GM21529 (cell line): ENCODE measurements around the gene KRT81.
A peak's percentile ranks its signal among the peaks of the same experiment; 100 is the strongest.
"Not testable (repeated sequence)": the region's sequence is repeated elsewhere in the genome, so short reads cannot be mapped to it uniquely, and the experiment has no call there.

Source experiments
- ATAC-seq: cut with Tn5 transposase; IDR thresholded peaks from one replicate; pipeline ENCODE4 v1.9.1; 2021; ENCODE audit not compliant: unreplicated experiment

The KRT81 gene

GRCh38 chr12:52278575-52279421 is 12.5 kb downstream of the KRT81 start:
- ATAC-seq = peak; percentile 57

DNA sequence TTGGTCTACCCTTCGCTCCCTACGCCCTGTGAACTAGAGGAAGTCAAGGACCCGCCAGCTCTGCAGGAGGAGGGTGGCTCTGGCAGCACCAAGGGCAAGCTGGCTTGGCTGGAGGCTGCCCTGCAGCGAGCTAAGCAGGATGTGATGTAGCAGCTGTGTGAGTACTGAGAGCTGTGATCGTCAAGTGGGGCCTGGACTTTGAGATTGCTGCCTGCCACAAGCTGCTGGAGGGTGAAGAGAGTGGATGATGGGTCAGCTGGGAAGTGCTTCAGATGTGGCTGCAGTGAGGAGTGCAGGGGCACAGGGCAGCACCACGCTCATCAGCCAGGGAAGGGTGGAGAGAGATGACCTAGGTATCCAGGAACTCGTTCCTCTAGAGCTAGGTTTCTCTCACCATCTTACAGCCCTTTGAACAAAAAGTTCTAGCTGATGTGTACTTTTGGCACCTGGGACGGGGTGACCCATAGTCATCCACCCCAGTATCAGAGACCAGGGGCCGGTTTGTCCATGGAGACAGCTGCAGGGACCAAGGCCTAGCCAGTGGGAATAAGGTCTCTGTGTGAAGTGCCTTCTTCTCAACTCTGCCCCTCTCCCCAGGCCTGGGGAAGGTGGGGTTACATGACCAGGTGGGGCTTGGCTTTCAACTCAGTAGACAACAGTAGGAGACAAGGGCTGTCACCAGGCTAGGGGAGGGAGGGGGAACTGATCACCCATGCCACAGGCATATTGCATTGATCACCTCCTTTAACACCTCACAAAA is 13.7 kb downstream of the KRT81 start:
- no peak for ATAC-seq

DNA sequence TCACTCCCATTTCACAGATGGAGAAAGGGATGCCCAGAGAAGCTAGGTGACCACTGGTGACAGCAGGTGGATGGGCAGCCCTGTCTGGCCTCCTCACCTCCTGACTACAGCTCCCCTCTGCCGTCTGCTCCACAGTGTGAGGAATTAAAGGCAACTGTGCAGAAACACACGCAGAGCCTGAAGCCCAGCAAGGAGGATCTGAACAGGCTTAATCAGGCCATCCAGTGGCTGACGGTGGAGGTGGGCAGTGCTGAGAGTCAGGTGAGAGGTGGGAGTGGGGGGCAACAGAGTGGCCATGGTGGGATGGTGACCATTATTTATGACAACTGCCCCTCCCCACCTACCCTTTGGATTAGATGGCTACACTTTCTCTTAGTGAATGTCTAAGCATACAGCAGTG is 15.6 kb downstream of the KRT81 start:
- no peak for ATAC-seq

DNA sequence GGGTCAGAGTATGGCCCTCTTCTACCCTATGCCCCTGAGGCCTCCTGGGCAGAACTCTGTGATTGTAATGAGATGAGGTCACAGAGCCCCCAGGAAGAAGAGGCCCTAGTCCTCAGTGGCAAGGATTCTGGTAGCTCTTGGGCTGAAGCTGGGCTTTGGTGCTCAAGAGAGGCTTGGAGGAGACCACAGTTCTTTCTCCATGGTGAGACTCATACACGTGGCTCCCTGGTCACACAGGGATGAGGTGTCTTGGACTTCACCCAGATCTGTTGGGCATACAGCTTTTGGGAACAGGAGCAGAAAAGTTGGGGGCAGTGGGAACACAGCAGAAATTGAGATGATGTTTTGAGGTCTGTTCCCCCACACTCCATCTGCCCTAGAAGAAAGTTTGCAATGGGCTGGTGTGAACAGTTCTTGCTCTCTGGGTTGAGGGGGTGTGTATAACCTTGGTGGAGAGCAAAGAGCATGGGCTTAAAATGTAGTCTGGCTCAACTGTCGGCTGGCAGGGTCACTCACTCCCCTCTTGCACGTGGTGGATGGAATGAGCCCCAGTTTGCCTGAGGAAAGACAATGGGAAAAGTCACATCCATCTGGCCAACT is 16.7 kb downstream of the KRT81 start, which contains the start of gene KRT86:
Gene KRT86 (plus strand): TSS at position 125 of the 600 bp plus-strand sequence. CDS start 27,272 bp downstream, outside the sequence.
- no peak for ATAC-seq

- ATAC-seq = no peak
Observed at GRCh38 chr12:52271158-52271557, 20.2 kb downstream of the KRT81 start.

DNA sequence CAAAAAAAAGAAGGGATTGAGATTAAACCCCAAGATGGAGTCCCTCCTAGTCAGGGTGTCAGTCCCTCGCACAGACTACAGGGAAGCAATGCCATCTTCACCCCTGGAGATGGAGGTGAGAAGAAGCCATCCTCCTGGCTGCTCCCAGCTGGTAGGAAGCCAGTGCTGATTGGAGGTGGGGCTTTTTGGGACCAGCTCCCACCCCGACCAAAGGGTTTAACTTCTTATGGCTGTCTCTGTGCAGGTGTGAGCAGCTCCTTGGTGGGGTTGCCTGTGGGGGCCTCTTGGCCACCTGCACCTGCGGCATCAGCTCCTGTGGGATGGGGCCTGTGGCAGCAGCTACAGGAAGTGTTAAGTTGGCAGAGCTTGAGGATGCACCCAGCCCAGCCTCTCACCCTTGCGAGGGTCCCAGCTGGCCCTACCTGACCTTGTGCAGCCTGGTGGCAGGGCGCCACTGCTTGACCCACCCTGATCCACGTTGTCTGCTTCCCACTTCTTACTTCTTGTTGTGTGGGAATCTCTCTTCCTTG is 20.7 kb downstream of the KRT81 start:
- no peak for ATAC-seq

DNA sequence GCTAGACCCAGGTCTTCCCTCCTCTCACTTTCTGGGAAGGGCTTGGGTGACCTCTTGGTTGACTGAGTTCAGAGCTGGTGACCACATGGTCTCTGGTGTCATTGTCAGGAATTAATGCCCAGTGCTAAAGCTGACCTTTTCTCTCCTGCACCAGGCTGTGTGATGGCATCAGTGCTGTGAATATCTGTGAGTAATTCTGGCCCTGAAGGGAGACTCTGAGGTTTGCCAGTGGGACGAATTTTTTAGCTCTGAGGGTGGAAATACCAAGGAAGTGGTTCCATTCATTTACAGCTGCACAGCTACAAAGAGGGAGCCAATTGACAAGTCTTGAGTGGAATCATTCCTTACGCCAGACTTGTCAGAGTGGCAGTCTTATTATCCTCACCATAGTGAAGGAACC is 23.1 kb downstream of the KRT81 start:
- ATAC-seq = no peak

DNA sequence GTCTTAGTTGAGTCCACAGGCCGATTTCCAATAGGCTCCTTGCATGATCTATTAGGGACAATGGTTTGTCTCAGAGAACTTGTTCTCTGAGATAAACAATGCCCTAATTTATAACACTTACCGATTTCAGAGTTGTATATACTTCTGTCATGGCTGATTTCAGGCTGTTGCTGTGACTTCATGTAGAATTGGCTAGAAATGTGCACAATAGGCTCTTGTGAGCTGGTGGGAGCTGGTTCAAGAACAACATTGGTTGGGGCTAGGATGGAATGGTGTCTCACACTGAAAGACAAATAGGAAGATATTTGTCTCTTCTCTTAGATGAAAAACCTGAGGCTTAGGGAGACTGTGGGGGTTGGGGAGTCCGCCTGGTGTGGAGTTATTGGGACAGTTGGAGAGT is 23.6 kb downstream of the KRT81 start:
- ATAC-seq = no peak

DNA sequence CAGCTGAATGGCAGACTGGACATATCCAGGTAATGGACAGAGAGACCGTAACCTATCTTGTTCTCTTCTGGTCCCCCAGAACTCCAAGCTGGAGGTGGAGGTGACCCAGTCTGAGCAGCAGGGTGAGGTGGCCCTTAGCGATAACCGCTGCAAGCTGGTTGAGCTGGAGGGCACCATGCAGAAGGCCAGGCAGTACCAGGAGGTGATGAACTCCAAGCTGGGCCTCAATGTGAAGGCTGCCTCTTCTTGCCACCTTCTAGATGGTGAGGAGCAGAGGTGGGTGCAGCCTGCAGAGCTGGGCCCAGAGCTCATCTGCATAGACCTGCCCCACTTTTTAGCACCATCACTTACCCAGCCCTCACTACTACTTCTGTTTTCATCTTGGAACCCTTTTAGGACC is 24.1 kb downstream of the KRT81 start:
- ATAC-seq = no peak

DNA sequence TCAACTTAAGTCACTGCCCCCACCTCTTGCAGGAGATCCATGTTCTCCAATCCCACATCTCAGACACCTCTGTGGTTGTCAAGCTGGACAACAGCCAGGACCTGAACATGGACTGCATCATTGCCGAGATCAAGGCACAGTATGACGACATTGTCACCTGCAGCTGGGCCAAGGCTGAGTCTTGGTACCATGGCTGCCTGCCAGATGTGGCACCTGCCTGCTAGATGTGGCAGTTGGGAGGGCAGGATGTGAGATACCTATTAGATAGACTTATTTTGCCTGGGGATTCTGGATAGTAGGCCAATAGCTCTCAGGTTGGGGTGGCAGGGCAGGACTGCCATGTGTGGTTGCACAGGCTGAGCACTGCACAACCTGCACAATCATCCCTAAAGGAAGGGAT is 24.8 kb downstream of the KRT81 start:
- no peak for ATAC-seq

DNA sequence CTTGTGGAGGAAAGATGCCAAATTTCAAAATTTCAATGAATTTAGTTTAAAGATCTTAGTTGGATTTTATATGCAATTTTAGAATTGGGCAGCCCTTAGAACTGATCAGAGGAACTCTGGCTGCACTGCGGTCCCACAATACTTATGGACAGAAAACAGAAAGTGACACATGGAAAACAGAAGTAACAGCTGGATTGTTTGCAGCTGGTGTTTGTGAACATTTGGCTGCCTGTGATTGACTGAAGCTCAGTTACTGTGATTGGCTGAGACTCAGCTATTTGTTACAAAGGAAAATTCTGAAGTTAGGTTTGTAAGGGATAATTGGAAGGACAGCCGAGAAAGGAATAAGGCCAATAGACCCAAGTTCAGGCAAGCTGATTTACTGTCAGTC is 26.9 kb downstream of the KRT81 start:
- ATAC-seq = no peak

- ATAC-seq = no peak
Observed at GRCh38 chr12:52263761-52264434, 27.4 kb downstream of the KRT81 start.

DNA sequence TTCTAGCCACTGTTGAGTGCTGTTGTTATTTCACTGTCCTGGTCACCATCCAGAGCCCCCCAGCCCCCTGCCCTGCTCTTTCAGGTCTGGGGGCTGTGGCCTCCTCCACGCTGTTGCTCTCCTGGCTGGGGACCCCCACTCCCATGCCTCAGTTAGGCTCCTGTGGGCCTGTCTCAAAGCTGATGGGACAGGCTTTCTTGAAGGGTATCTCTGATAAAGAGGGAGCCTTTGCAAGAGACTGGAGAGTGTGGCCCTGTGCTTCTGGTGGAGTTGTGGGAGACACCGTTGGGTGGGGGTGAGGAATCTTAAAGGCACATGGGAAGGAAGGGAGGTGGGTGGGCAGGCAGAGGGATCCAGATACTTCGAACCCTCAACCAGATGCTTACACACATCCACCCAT is 29.0 kb downstream of the KRT81 start:
- ATAC-seq = no peak

GRCh38 chr12:52261208-52261484 is 30.2 kb downstream of the KRT81 start:
- ATAC-seq = no peak

DNA sequence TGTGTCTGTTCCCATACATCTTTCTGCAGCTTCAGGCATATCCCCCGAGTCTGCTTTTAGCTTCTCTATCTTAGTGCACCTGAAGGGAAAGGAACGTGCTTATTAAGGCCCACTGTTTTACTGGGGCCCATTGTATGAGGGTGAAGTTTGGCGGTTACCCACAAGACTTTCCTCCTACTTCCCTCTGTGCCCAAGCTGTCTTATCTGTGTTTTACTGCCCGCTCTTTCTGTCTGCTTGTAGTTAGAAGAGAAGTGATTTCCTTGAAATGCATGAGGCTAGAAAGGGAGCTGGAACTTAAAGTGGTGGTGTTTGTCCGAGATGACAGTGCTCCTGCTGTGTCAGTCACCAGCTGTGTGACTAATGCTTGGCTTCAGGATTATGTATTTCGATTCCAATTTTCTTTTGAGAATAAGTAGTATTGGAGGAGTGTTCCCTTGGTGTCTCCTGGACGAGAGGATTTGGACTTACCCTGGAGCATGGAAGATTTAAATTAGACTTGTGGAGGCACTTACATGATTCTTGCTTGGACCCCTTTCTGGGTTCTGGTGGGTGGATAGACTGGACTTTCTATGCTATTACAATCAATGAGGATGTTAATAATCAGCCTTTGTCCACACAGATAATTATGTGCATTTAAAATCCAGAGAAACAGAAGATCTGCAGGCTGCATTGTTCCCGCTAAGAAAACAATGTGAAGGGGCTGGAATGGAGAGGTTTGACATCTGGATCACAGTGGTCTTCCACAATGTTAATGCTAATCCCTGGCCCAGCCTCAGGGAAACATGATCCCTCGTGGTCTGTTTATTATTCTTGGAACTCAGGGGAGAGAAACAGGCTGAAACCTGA is 30.8 kb downstream of the KRT81 start:
- no peak for ATAC-seq

DNA sequence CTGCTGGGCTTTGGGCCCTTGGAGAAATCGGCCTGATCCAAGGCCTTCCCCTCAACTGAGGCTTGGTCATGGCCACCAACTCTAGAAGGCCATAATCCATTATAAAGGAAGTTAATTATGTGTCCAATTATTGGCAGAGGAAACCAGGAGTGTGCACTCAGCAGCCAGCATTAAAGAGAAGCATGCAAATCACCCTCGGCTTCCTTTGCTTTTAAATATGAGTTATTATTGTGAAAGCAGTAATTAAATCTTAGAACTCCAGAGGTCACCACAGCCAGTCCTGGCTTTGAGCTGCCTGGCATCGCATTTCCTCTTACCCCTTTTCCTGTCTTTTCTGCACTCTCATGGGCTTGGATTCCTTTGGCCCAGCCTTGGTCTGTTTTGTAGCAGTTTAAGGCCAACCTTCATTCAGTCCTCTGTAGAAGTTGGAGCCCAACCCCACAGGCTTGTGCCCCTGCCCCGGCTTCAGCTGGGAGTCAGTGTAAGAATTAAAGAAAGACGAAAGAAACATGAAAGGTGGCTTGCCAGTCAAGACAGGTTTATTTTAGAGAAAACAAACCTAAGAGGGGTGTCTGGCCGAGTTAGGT is 31.6 kb downstream of the KRT81 start:
- no peak for ATAC-seq

DNA sequence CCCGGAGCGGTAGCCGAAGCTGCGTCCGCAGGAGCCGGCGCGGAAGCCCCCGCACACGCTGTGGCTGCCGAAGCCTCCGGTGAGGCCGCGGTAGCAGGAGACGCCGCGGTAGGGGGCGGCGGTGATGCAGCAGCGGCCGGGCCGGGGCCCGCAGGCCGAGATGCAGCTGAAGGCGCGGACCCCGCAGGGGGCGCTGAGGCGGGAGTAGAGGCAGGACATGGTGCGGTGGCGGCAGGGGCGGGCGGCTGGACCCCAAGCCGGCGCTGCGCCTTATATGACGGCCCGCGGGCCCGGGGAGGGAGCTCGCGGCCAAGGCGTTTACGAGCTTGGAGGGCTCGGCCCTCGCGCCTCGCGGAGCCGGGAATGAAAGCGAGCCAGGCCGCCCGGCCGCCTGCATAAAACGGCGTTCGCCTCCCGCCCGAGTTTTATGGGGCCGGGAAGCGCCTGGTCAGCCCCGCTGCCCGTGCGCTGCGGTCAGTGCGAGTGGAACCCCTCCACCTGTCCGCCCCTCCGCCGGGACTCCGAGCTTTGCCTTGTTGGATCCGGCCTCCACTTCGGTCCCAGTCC is 32.9 kb downstream of the KRT81 start:
- no peak for ATAC-seq

- not testable (repeated sequence) for ATAC-seq
Observed at GRCh38 chr12:52257922-52258321, 33.4 kb downstream of the KRT81 start.

DNA sequence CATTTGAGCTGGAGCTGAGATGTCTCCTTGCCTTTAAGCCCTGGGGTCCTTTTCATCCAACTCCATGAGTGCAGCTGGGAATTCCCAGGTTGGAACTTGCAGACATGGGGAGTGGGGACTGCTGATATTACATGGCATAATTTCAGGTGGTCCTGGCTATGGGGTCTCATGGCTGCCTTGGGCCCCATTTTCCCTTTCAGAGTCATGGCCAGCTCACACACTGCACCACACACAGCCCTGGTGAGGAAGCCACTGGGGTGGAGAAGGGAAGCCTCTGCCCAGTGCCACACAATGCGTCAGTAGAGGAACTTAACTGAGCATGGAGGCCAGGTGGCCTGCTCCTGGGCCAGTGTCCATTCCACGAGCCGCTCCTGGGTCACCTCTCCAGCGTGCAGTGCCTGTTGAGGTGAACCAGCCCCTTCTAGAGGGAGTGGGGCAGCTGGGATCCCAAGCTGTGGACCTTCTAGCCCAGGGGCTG is 34.2 kb downstream of the KRT81 start:
- ATAC-seq = no peak

DNA sequence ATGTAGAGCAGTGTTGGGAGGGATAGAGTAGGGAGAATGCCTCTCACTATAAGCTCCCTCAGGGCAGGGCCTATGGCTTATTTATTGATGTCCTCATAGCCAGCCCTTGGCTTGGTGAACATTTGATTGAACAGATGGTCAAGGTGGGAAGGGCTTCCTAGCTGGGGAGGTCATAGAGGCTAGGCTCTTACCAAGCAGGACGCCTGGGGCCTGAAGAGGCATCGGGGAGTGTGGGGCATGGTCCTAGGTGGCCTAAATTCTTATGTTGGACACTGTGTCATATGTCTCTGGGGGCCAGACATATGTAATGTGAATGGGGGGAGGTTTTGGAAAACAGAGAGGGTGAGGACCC is 34.8 kb downstream of the KRT81 start:
- no peak for ATAC-seq
